NCI-H510A (cell line): ENCODE data around the gene UTP14A.
A peak's percentile ranks its signal among the peaks of the same experiment; 100 is the strongest.
"Not testable (repeated sequence)": the region's sequence is repeated elsewhere in the genome, so short reads cannot be mapped to it uniquely, and the experiment has no call there.

ENCODE experiments used
- DNase-seq: peaks from one replicate; lab custom pipeline; 2025; lab: John Stamatoyannopoulos, UW

The UTP14A gene, protein sequence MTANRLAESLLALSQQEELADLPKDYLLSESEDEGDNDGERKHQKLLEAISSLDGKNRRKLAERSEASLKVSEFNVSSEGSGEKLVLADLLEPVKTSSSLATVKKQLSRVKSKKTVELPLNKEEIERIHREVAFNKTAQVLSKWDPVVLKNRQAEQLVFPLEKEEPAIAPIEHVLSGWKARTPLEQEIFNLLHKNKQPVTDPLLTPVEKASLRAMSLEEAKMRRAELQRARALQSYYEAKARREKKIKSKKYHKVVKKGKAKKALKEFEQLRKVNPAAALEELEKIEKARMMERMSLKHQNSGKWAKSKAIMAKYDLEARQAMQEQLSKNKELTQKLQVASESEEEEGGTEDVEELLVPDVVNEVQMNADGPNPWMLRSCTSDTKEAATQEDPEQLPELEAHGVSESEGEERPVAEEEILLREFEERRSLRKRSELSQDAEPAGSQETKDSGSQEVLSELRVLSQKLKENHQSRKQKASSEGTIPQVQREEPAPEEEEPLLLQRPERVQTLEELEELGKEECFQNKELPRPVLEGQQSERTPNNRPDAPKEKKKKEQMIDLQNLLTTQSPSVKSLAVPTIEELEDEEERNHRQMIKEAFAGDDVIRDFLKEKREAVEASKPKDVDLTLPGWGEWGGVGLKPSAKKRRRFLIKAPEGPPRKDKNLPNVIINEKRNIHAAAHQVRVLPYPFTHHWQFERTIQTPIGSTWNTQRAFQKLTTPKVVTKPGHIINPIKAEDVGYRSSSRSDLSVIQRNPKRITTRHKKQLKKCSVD

DNA sequence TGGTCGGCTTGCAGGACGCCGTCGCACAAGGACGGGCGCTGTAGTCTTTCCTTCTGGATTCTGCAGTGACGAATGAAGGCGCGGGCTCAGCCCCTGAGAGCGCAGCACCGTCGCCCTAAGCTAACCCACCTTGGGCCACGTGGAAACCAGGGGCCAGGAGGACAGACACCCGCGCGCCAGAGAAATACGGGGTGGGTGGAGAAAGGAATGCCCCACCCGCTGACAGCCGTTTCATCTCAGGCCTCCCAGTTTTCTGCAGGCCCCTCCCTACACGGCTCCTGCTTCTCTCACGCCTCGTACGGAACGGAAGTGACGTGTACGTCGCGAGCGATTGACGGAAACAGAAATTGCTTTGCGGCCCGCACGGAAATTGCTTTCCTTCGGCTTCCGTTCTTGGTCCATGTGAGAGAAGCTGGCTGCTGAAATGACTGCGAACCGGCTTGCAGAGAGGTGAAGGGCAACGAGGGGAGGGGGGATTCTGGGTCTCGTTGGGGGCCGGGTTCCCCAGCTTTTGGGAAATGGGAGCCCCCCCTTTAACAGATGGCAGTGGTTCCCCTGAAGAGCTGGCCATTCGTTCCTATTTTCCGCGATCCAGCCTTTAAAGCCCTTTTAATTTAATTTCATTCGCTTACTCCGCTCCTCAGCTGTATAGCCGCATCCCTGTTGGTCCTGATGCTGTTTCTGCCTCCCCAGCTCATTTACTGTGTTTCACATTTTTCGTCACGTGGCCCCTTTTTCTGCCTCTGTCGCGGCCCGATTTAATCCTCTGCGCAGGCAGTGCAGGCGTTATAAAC, at the start of gene UTP14A:
UTP14A (plus strand) TSS at position 378 of the 794 bp plus-strand sequence; CDS start at position 425, 47 bp downstream.
- peak; percentile 87 for DNase-seq

DNA sequence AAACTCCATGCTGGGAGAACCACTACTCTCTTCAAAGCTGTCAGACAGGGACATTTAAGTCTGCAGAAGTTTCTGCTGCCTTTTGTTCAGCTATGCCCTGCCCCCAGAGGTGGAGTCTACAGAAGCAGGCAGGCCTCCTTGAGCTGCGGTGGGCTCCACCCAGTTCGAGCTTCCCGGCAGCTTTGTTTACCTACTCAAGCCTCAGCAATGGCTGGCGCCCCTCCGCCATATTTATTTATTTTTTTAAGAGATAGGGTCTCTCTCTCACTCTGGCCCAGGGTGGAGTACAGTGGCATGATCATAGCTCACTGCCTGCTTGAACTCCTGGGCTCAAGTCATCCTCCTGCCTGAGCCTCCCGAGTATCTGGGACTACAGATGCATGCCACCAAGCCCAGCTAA, 46.8 kb upstream of the UTP14A start:
- DNase-seq, result not testable (repeated sequence)

DNA sequence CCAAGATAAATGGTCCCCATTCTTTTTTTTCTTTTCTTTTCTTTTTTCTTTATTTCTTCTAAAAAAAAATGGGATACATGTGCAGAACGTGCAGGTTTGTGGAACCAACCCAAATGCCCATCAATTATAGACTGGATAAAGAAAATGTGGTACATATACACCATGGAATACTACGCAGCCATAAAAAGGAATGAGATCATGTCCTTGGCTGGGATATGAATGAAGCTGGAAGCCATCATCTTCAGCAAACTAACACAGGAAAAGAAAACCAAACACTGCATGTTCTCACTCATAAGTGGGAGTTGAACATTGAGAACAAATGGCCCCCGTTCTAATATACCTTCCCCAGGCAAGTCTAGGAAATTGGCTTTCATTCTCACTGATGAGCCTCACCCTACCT, 39.6 kb upstream of the UTP14A start:
- not testable (repeated sequence) for DNase-seq

DNA sequence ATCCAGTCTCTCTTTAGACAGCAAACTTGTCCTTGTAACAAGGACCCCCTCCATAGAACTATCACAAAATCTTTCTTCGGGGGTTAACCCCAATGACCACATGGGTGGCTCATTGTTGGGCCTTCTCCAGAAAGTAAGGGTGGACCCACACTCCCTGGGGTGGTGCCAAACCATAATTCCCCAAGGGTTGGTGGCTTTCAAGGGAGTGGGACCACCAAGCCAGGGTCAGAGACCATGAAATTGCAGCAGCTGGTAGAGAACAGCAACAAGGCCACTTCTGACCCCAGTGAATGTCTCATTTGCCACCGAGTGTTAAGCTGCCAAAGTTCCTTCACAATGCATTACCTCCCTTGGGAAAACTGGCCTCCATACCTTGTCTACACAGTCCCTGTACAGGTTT, 33.4 kb upstream of the UTP14A start:
- no peak for DNase-seq

DNA sequence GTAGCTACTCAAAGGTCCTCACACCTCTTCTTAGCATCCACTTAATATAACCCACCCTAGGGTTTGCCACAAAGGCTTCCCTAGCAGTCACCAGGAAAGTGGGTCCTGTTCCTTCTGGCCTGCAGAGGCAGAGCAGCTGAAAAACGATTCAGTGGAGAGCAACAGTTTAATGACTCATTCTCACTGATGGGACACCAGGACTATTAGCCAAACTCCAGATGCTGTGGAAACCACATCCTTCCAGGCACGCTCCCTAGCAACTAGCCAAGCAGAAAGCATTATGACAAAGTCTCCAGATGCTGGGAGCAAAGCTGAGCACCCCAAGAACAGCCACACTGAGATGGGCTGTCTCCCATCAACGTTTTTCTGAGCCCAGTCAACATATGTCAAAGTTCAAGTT, 30.3 kb upstream of the UTP14A start:
- DNase-seq, result no peak

DNA sequence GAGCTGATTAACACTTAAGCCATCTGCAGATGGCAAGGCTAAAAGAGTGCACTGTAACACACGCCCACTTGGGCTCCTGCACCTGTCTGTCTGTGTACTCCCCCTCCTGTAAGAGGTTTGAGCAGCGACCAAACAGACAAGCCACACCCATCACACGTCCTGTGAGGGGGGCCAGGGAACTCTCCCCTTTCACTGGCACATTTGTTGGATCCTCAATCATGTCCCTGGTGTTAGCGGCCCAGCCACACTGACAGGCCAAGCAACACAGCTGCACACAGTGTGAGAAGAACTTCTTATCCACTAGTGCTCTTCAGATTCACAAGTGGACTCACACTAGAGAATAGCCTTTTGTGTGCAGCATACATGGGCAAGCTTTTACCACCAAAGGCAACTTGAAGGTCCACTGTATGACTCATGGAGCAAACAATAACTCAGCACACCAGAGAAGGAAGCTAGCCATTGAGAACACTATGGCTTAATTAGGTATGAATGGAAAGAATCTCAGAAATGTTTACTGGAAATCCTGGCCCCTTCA, 29.1 kb upstream of the UTP14A start:
- DNase-seq, result peak; percentile 77

DNA sequence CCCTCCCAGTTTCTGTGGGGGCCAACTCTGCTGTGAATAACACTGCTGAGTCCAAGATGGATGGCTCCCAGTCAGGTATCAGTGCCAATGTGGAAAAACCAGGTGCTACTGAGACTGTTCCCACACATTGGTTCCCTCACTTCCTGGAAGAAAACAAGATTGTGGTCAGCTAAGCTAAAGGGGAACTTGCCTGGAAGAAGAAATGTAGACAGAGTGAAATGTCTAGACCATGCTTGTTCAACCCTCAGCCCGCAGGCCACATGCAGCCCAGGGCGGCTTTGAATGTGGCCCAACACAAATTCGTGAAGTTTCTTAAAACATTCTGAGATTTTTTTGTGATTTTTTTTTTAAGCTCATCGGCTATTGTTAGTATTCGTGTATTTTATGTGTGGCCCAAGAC, 28.6 kb upstream of the UTP14A start:
- no peak for DNase-seq

DNA sequence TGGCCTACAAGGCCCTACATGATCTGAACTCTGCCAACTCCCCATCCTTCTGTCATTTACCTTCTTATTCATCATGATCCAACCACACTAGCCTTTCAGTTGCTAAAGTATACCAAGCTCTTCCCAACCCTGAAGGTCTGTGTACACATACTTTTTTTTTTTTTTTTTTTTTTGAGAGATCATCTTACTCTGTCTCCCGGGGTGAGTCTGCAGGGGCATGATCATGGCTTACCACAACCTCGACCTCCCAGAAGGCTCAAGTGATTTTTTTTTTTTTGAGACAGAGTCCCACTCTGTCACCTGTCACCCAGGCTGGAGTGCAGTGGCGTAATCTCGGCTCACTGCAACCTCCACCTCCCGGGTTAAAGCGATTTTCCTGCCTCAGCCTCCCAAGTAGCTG, 5.9 kb upstream of the UTP14A start:
- no peak for DNase-seq

DNA sequence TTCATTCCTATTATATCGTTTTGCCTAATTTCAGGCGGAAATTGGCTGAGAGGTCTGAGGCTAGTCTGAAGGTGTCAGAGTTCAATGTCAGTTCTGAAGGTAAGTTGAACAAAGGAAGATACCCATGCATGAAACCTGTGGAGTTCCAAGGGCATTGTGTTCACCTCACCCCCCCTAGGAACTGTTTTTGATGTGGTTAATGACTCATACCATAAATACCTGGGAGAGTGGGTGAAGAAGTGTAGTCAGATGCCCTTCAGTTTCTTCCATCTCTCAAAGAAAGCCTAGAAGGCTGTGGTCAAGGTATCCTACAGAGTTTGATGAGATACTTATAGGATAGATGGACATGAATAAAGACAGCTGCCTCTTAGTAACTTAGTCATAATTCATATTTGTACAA, 2.7 kb downstream of the UTP14A start:
- DNase-seq, result no peak

DNA sequence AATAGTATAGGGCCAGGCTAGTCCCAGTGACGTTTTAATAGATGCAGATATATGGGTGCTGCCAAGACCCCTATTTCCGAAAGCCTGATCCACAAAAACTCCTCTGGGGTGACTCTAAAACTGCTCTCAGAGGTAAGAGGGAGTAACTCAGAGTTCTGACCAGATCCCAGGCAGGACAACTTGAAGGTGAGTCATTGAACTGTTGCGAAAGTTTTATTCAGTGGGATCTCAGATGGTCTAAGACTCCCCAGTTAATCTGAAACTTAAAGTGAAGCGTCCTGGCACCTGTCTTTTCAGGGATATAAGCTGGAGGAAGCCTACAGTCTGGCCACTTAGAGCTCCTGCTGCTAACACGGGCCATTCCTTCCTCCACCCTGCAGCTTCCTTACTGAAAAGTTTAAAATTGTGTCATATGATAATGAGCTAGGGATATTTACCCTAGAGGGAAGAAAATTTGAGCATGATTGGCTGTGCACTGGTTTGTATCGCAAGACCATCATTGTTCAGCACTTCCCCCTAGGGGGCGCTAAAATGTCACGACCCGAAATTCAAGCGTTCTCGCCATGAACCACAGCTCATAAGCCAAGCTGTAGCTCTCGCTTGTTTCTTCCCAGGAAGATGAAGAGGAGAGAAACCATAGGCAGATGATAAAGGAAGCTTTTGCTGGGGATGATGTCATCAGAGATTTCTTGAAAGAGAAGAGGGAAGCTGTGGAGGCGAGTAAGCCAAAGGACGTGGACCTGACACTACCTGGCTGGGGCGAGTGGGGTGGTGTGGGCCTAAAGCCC, 19.5 kb downstream of the UTP14A start:
- peak; percentile 19 for DNase-seq

DNA sequence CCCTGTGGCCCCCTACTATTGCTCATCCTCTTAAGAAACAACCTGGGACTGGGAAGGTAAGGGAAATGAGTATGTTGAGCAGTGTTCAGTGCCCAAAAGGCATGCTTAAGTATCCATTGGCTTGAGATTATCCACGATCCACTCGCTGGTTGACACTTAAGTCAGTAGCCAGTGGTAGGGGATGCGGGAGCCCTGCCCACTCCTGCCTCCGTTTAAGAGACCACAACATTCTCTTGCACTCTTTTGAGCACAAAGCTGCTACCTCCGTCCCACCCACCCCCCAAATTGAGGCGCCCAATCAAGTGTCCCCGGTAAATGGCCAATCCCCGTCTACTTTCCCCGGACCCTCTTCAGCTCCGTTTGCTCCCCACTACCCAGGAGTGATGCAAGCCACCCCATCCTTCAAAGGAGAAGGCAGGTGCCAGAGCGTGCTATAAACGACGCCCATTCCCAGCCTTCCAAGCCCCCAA, 25.0 kb downstream of the UTP14A start:
- no peak for DNase-seq

DNA sequence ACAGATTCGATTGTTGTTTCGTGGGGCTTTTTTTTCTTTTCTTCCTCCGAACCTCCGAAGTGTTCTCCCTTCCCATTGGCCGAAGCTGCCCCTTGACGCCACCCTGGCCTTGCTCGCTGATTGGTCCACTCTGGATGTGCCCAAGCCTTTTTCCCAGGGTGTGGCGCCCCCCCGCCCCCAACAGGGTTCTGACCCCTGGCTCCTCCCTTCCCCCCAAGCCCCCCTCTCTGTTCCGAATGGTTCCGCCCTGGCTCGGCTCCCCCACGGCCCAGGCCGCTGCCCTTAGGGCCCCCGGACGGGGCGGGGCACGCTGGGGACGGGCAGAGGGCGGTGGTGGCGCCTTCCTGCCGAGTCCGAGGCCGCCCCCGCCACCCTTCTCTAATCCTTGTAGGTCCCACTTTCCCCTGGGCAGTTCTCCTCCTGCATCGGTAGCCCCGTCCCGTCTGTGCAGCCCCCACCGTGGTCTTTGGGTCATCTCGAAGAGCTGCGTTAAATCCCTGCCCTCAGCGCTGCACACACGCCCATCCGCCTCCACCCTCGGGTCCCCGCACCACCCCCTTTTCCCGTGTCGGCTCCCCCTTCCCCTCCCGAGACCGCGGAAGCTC, 25.5 kb downstream of the UTP14A start:
- peak; percentile 86 for DNase-seq

DNA sequence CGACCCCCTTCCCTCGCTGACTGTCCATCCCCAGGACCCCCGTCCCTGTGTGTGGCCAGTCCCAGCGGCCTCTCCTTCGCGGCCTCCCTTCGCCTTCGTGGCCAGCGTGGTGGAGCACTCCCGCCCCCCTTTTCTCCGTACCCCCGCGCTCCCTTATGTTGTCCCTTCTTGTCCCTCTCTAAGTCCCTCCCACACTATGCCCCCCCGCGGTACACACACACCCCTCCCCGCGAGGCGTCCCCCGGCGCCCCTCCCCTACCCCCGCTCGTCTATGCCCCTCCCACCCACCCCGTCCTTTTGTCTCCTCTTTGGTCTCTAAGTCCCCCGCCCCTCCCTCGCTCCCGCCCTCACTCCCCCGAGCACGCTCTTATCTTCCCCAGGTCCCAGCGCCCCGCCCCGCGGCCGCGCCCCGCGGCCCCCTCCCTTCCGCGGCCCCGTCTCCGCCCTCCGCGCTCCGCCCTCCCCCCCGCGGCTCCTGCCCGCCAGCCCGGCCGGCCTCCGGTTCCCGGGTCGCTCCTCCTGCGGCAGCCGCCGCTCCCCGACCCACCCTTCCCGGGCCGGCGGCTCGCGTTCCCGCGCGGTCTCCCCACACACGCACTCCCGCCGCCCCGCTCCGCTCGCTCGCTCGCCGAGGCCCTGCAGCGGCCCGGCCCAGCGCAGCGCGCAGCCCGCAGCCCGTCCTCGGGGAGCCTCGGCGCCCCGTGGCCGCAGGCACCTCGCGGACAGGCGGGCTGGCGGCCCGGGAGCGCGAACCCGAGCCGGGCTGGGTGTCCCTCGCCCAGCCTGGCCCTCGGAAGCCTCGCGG, 26.3 kb downstream of the UTP14A start:
- DNase-seq, result peak; percentile 89

DNA sequence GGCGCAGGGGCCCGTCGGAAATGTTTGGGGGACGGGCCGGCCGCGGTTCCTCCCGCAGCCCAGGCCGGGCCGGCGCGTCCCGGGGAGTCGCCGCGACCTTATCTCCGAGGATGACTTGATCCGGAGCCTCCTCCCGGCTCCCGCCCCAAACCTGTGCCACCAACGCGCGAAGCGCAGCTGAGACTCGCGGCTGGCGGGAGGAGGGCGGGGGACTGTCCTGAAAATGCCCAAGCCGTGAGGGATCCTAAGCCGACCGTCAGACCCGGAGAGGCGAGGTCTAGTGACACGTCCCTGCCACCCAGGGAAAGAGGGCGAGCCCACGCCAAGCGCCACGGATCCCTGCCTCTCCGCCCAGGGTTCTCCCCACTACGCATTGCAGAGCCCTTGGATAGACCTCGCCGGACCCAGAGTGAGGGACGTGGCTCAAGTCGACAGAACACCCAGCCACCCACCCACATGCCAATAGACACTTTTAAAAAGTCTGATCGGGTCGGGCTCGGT, 26.9 kb downstream of the UTP14A start:
- no peak for DNase-seq

DNA sequence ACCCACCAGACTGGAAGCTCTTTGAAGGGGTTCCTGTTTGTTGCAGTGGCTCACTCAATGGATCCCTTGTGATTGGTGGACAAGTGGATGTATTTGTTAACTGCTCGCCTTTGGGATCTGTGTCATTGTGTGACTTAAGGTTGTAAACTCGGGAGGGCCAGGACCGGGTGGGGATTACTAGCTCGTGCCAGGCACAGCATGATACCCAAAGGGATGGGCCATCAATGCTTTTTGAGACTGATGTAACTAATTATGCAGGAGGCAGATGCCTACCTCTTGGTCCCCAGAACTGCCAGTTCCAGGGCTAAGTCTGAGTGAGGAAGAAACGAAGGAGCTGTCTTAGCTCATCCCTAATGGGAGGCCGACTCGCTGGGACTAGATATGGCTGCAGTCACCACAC, 27.7 kb downstream of the UTP14A start:
- no peak for DNase-seq

DNA sequence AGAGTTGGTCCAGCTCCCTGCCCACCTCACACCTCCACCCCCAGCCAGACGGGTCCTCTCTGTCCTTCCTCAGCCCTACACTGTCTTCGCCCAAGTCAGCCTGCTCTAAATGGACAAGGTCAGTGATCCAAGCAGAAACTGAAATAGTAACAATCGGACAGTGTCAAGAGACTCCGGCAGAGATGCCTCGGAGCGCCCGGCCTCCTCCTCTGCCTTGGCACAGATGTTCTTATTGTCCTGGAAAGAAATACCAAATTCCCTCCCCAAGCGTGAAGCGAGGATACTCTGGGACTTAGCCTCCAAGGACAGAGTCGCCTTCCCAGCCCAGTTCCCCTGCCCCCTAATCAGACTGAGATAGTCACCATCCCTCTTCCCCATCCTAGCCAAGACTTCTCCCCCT, 28.5 kb downstream of the UTP14A start:
- no peak for DNase-seq

DNA sequence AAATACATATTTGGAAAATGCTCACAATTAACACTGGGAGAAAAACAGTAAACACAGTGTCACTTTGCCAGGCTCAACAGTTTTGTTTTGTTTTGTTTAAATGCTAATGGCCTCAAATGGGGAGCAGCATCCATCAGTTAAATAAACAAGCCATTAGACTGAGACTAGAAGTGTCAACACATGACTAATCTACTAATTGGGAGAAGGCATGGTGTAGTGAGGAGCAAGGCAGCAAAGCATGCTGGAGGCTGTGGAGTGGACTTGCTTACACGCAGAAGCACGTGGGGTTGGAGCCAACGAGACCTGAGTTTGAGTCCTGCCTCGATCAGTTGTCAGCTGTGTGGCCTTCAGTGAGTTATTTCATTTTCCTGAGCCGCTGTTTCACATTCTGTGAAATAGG, 29.0 kb downstream of the UTP14A start:
- DNase-seq, result no peak

DNA sequence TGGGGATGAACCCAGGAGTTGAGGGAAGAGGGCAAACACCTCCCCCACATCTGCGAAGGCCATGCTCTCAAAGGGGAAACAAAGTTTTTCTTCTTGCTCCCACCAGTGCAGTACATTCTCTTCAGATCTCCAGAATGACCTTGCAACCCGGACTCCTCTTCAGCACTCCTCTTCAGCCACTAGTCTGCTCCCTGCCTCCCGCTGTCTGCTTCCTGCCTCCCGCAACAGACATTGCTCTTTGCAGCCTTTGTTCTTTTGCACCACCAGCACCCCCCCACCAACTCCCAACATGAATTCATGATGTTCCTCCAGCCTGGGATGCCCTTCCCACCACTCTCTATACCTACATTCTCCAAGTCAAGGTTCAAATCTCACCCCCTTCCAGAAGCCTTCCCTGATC, 32.1 kb downstream of the UTP14A start:
- DNase-seq, result no peak

DNA sequence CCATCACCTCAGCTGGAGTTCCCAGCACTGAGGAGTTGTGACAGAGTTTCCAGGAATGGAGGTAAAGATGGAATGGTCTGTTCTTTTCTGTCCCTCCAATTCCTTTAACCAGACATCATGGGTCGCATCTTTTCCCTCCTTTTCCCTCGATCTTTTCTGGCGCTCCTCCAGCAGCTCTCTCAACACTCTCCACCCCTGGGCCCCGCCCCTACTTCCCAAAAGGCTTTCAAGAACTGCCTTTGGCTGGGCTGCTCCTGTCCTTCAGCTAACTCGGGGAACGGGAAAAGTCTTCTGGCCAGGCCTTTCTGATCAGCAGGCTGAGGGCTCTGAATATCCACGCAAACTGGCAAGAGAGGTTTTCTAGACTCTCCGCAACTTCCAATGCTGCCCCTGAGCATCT, 34.0 kb downstream of the UTP14A start:
- DNase-seq, result peak; percentile 27

DNA sequence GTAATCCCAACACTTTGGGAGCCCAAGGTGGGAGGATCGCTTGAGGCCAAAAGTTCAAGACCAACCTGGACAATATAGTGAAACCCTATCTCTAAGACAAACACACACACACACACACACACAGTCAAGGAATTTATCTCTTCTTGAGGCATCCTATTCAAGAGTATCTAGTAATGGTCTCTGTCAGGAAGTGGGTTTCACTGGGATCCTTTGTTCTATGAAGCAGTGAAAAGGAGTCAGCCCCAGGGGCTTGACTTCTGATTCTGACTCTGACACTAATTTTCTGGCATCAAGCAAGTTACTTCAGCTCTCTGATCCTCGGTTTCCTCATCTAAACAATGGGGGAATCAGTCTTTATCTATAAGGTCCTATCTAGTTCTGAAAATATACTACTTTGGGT, 34.8 kb downstream of the UTP14A start:
- DNase-seq, result no peak
